Measurements from ENCODE around the gene CIB4. TPM values are rescaled to one million over a fixed set of nuclear protein-coding genes. Genes with fewer than 3 reads are reported as not detected.

The CIB4 gene
- total RNA-seq, 1 donor from 2014 or later = not detected

DNA sequence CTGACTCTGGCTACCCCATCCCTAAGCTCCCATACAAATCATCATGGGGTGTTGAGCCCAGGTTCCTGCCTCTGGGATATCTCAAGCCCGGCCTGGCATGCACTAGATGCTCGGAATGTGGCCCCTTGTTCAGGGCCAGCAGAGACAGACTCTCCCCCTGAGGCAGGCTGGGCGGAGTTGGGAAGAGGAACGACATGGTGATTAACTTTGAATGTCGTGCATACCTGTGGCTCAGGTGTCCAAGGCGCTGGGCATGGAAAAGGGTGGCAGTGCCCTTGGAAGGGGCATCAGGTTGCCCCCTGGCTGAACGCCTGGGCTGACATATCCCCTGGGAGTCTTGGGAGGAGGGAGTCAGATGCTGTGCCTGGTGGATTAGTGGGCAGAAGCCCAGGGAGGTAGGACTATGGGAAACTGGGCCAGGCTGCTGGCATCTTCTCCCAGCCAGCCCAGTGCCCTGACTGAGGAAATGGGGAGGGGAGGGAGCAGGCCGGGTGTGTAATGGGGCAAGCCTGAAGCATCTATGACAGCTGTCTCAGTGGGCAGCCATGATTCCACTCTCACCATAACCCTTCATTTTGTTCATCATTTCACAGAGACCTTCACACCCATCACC, 105.4 kb downstream of the CIB4 start:
- H3K27me3 ChIP-seq (ENCODE audit: control insufficient read depth, insufficient read depth, low read length) = peaks cover 2% of the 10 kb centered on the region
- TF ChIP-seq, protein P1, sequence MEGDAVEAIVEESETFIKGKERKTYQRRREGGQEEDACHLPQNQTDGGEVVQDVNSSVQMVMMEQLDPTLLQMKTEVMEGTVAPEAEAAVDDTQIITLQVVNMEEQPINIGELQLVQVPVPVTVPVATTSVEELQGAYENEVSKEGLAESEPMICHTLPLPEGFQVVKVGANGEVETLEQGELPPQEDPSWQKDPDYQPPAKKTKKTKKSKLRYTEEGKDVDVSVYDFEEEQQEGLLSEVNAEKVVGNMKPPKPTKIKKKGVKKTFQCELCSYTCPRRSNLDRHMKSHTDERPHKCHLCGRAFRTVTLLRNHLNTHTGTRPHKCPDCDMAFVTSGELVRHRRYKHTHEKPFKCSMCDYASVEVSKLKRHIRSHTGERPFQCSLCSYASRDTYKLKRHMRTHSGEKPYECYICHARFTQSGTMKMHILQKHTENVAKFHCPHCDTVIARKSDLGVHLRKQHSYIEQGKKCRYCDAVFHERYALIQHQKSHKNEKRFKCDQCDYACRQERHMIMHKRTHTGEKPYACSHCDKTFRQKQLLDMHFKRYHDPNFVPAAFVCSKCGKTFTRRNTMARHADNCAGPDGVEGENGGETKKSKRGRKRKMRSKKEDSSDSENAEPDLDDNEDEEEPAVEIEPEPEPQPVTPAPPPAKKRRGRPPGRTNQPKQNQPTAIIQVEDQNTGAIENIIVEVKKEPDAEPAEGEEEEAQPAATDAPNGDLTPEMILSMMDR (IDR thresholded peaks at IDR 0.05; ENCODE audit: insufficient read depth, low read length, poor library complexity, severe bottlenecking) = no peak
- no peak overlapping the region for H3K4me3 ChIP-seq (ENCODE audit: low read depth, low read length)
- no peak for DNase-seq (ENCODE audit: low read depth)
- no peaks in the 10 kb centered on the region for H3K36me3 ChIP-seq (ENCODE audit: control insufficient read depth, insufficient read depth, low read length)

DNA sequence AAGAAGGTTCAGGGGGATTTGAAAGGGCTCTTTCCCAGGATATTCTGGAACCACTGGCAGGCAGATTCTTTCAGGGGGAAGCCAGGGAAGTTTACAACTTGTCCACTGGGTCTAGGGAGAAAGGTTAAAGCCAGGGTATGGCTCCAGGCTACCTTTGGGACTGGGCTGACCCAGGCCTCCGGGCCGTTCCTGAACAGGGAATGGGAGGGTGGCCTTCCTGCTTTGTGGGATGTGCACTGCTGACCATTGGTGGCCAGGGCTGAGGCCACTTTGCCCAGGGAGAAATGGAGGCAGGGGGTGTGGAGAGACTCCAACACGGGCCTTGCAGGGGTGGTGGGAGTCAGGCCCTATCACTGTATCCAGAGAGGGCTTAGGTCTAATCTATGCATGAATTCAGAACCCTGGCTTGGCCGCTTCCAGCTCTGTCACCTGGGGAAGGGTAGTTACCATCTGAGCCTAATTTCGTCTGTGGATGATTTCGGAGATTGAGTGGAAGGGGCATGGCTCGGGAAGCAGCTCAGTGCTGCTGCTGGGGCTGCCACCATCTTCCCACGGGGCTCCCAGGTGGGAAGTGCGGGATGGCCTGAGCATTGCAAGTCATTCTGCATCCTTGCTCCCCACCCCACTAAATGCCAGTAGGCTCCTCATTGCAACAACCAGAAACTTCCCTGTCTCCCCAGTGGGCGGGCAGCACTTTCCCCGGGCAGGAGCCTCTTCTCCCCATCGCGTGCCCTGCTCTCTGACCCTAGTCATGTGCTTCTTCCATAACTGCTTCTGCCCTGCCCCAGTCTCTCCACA, 106.1 kb downstream of the CIB4 start:
- no peaks in the 10 kb centered on the region for H3K36me3 ChIP-seq (ENCODE audit: control insufficient read depth, insufficient read depth, low read length)
- DNase-seq (ENCODE audit: low read depth) = no peak
- H3K4me3 ChIP-seq (ENCODE audit: low read depth, low read length) = no peak overlapping the region
- peaks cover 6% of the 10 kb centered on the region for H3K27me3 ChIP-seq (ENCODE audit: control insufficient read depth, insufficient read depth, low read length)
- TF ChIP-seq, protein P1 (IDR thresholded peaks at IDR 0.05; ENCODE audit: insufficient read depth, low read length, poor library complexity, severe bottlenecking) = no peak

DNA sequence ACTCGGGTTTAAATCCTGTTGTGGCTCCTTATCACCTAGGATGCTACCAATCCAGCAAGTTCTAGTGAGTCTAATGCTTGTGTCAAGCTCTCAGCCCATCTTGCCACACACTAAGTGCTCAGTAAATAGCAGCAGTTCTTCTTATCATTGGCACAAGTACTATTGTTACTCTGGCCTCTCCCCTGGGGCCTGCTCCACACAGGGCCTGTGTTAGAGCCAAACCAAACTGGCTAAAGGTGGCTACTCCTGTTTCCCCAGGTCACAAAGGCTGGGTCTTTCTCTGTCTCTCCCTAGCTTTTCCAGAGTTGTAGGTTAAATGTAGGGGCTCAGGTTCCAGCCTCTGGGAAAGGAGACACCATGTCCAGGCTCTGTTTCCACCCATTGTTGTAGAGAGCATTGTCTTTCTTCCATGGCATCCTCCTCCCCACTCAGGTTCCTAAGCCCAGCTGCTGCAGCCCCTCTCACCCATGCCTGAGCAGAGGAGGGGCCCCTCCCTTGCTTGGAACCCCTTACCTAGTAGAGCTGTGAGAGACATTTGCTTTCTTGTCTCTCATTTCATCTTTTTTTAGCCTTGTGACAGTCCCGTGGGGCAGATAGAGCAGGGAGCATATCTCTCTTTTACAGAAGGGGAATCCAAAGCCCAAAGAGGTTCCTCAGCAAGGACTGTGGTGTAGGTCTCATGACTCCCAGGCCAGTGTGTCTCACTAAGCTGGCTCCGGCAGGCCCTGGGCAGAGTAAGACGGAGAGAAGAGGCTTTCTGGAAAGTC, 106.9 kb downstream of the CIB4 start:
- no peak for DNase-seq (ENCODE audit: low read depth)
- TF ChIP-seq, protein P1 (IDR thresholded peaks at IDR 0.05; ENCODE audit: insufficient read depth, low read length, poor library complexity, severe bottlenecking) = no peak
- H3K36me3 ChIP-seq (ENCODE audit: control insufficient read depth, insufficient read depth, low read length) = no peaks in the 10 kb centered on the region
- H3K4me3 ChIP-seq (ENCODE audit: low read depth, low read length) = no peak overlapping the region
- peaks cover 9% of the 10 kb centered on the region for H3K27me3 ChIP-seq (ENCODE audit: control insufficient read depth, insufficient read depth, low read length)

DNA sequence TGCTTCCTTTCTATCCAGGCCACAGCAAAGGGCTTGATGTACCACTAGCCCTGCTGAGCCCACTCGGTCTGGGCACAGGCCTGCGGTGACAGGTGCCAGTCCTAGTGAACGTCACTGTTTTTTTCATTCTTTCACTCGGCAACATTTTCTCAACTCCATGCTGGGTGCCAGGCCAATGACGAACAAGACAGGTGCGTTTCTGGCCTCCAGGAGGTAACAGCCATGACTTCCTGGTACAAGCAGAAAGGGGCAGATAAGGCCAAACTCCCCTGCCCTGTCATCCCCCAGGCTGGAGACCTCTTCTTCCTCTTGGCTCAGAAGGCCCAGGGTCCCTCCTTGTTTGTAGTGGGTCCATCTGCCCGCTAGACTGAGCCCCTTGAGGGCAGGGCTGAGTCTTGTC, 107.5 kb downstream of the CIB4 start:
- Histone ChIP-seq H3K36me3 (ENCODE audit: control insufficient read depth, insufficient read depth, low read length) (no peaks in the 10 kb centered on the region), H3K4me3 (ENCODE audit: low read depth, low read length) (no peak overlapping the region), H3K27me3 (ENCODE audit: control insufficient read depth, insufficient read depth, low read length) (peaks cover 9% of the 10 kb centered on the region)
- TF ChIP-seq, protein P1 (IDR thresholded peaks at IDR 0.05; ENCODE audit: insufficient read depth, low read length, poor library complexity, severe bottlenecking) = no peak
- DNase-seq (ENCODE audit: low read depth) = no peak

DNA sequence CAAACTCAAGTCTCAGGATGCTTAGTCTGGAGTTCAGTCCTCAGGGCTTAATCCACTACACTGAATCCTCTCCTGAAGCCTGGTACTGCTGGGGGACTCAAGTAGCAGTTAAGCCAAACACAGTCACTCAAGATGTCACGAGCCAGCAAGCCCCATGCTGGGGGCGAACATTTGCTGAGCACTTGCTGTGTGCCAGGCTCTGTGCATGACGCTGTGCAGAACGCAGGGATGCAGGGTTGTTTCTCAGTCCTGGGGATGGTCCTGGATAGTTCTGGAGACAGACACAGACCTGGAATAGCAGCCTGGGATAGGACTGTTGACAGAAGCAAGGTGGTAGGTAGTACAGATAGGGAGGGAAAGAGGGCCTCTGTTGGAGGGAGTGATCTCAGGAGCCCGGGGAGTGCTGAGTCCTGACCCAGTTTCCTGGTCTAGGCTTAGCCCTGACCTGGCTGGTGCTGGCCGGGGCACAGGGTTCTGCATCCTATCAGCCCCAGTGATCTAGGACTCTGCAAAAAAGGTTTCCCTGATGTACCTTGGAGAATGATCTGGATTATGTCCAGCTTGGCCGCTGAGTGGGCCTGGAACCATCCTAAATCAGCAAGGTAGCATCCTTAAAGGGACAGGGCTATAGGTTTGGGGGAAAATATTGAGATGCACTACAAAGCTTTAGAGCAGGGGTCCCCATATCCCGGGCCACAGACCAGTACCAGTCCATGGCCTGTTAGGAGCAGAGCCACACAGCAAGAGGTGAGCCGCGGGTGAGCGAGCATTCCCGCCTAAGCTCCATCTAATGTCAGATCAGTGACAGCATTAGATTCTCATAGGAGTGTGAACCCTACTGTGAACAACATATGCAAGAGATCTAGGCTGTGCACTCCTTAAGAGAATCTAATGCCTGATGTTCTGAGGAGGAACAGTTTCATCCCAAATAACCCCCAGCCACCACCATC, 108.6 kb downstream of the CIB4 start:
- TF ChIP-seq, protein P1 (IDR thresholded peaks at IDR 0.05; ENCODE audit: insufficient read depth, low read length, poor library complexity, severe bottlenecking) = no peak
- H3K27me3 ChIP-seq (ENCODE audit: control insufficient read depth, insufficient read depth, low read length) = peaks cover 13% of the 10 kb centered on the region

More for the DNA sequence above, 108.6 kb downstream of the CIB4 start:
- no peaks in the 10 kb centered on the region for H3K36me3 ChIP-seq (ENCODE audit: control insufficient read depth, insufficient read depth, low read length)
- DNase-seq (ENCODE audit: low read depth) = no peak
- H3K4me3 ChIP-seq (ENCODE audit: low read depth, low read length) = no peak overlapping the region
